GM23338 (cell line): ENCODE measurements around the gene CLCN1. TPM values are rescaled to one million over a fixed set of nuclear protein-coding genes. Genes with fewer than 3 reads are reported as not detected.

Experiments used
- ATAC-seq: fragments of 200-7000 bp; cut with Tn5 transposase; 3 replicates; pipeline ENCODE4 v1.9.1; 2020
- DNase-seq: peaks from one replicate; pipeline ENCODE4 v3.0.0-alpha.2; 2015; ENCODE audit warnings: low spot score
- H2AFZ ChIP-seq: fragments of 200-600 bp; sonication (generic); 2 replicates; pipeline ENCODE4 v1.8.0; 2016; ENCODE audit warnings: antibody characterized with exemption, mild to moderate bottlenecking, moderate library complexity
- H3F3A ChIP-seq: fragments of 200-600 bp; sonication (generic); replicated peaks from 2 replicates; pipeline ENCODE4 v1.8.0; 2017; ENCODE audit warnings: antibody characterized with exemption, mixed run types, low read depth
- H3K27ac ChIP-seq: fragments of 200-600 bp; sonication (generic); 2 replicates; pipeline ENCODE4 v1.6.1; 2016; ENCODE audit warnings: low read depth
- H3K27me3 ChIP-seq: fragments of 200-600 bp; sonication (generic); 2 replicates; pipeline ENCODE4 v1.8.0; 2016; ENCODE audit warnings: mild to moderate bottlenecking, mixed run types, moderate library complexity; ENCODE audit not compliant: insufficient read depth
- H3K36me3 ChIP-seq: fragments of 200-600 bp; sonication (generic); 2 replicates; pipeline ENCODE4 v1.8.0; 2016; ENCODE audit warnings: mild to moderate bottlenecking; ENCODE audit not compliant: insufficient read depth
- H3K4me1 ChIP-seq: fragments of 200-600 bp; sonication (generic); 2 replicates; pipeline ENCODE4 v1.8.0; 2016; ENCODE audit warnings: mild to moderate bottlenecking, moderate library complexity; ENCODE audit not compliant: insufficient read depth
- H3K4me2 ChIP-seq: fragments of 200-600 bp; sonication (generic); 2 replicates; pipeline ENCODE4 v1.7.1; 2017; ENCODE audit warnings: mixed run types
- H3K4me3 ChIP-seq: fragments of 200-600 bp; sonication (generic); 2 replicates; pipeline ENCODE4 v1.6.1; 2016; ENCODE audit warnings: mixed run types
- H3K79me2 ChIP-seq: fragments of 200-600 bp; sonication (generic); replicated peaks from 2 replicates; pipeline ENCODE4 v1.8.0; 2017; ENCODE audit warnings: mild to moderate bottlenecking; ENCODE audit not compliant: insufficient read depth
- H3K9me2 ChIP-seq: fragments of 200-600 bp; sonication (generic); 2 replicates; pipeline ENCODE4 v1.8.0; 2017; ENCODE audit not compliant: insufficient read depth
- H4K20me1 ChIP-seq: fragments of 200-600 bp; sonication (generic); replicated peaks from 2 replicates; pipeline ENCODE4 v1.8.0; 2017; ENCODE audit warnings: mild to moderate bottlenecking; ENCODE audit not compliant: insufficient read depth
- H3K27ac Mint-ChIP-seq: 2 replicates; pipeline ENCODE4 v1.8.0; 2020; ENCODE audit warnings: inconsistent platforms, mild to moderate bottlenecking, moderate library complexity, mixed read lengths
- H3K27me3 Mint-ChIP-seq: 3 replicates; pipeline ENCODE4 v1.8.0; 2022; ENCODE audit warnings: low read depth, mild to moderate bottlenecking, moderate library complexity, mixed read lengths, inconsistent platforms; ENCODE audit not compliant: insufficient read depth, poor library complexity
- H3K36me3 Mint-ChIP-seq: 3 replicates; pipeline ENCODE4 v1.8.0; 2021; ENCODE audit warnings: low read depth, mild to moderate bottlenecking, inconsistent platforms, moderate library complexity, mixed read lengths
- H3K4me1 Mint-ChIP-seq: 3 replicates; pipeline ENCODE4 v1.8.0; 2020; ENCODE audit warnings: mild to moderate bottlenecking, inconsistent platforms, mixed read lengths
- H3K4me3 Mint-ChIP-seq: 3 replicates; pipeline ENCODE4 v1.8.0; 2021; ENCODE audit warnings: moderate library complexity, mild to moderate bottlenecking, inconsistent platforms, mixed read lengths
- H3K9me3 Mint-ChIP-seq: 3 replicates; pipeline ENCODE4 v1.8.0; 2020; ENCODE audit warnings: moderate library complexity, mild to moderate bottlenecking, inconsistent platforms, mixed read lengths
- CREB1 ChIP-seq: fragments of 250-450 bp; sonication (Bioruptor Pico); IDR thresholded peaks from 2 replicates; pipeline ENCODE4 v1.5.0; 2020; ENCODE audit warnings: low read depth, mild to moderate bottlenecking, moderate library complexity
- CTCF ChIP-seq, 2 experiments: fragments of 200-600 bp in 1 of 2; sonication (generic) in 1 of 2; conservative IDR thresholded peaks; 2 replicates each; pipeline versions ENCODE4 v1.5.1 to v1.6.1; 2016 to 2017; ENCODE audit warnings: antibody characterized with exemption in 2 of 2, low read depth in 2 of 2, mild to moderate bottlenecking in 2 of 2, moderate library complexity in 1 of 2
- EZH2 ChIP-seq: fragments of 200-600 bp; sonication (generic); IDR thresholded peaks from one replicate; pipeline ENCODE4 v1.8.0; 2017; ENCODE audit warnings: antibody characterized with exemption, mild to moderate bottlenecking, low read depth; ENCODE audit not compliant: unreplicated experiment
- EZH2phosphoT487 ChIP-seq: fragments of 200-600 bp; sonication (generic); IDR thresholded peaks from one replicate; pipeline ENCODE4 v1.8.1; 2018; ENCODE audit warnings: antibody characterized with exemption; ENCODE audit not compliant: unreplicated experiment
- JUNB ChIP-seq: IDR thresholded peaks from one replicate; pipeline ENCODE4 v1.6.1; 2016; ENCODE audit warnings: antibody characterized with exemption; ENCODE audit not compliant: unreplicated experiment
- NANOG ChIP-seq: IDR thresholded peaks from 2 replicates; pipeline ENCODE4 v1.6.1; 2016; ENCODE audit warnings: antibody characterized with exemption, borderline replicate concordance
- POLR2AphosphoS5 ChIP-seq: IDR thresholded peaks from 2 replicates; pipeline ENCODE4 v1.6.1; 2016; ENCODE audit warnings: antibody characterized with exemption, low read depth
- REST ChIP-seq: IDR thresholded peaks from one replicate; pipeline ENCODE4 v1.6.1; 2018; ENCODE audit warnings: antibody characterized with exemption; ENCODE audit not compliant: unreplicated experiment
- STAT1 ChIP-seq: IDR thresholded peaks from one replicate; pipeline ENCODE4 v1.6.1; 2016; ENCODE audit warnings: antibody characterized with exemption; ENCODE audit not compliant: unreplicated experiment
- ZNF114 ChIP-seq: fragments of 250-450 bp; sonication (Bioruptor Pico); IDR thresholded peaks from 2 replicates; pipeline ENCODE4 v1.5.0; 2020; ENCODE audit warnings: mild to moderate bottlenecking, moderate library complexity
- ZNF331 ChIP-seq: fragments of 250-450 bp; sonication (Bioruptor Pico); IDR thresholded peaks from 2 replicates; pipeline ENCODE4 v1.5.0; 2020; ENCODE audit warnings: low read depth, mild to moderate bottlenecking, moderate library complexity
- polyA plus RNA-seq: library from polyadenylated mRNA; unstranded; fragments of >200 nt; fragmentation: Nextera tagmentation; extraction: Ambion mirVana; gene quantifications from 2 replicates; pipeline ENCODE4 v1.2.1, GENCODE V29; 2016
- total RNA-seq: library from RNA; depleted of rRNA; stranded (reverse); fragments of >200 nt; shearing (Covaris generic); gene quantifications from 2 replicates; pipeline ENCODE4 v1.2.3, GENCODE V29; 2014
- TF ChIP-seq, protein P1 (sequence below): IDR thresholded peaks from 2 replicates; pipeline ENCODE4 v1.6.1; 2016; ENCODE audit warnings: antibody characterized with exemption

The CLCN1 gene
- total and polyA plus RNA-seq, 2 experiments from 2014 or later = 0.38 to 0.48 TPM

DNA sequence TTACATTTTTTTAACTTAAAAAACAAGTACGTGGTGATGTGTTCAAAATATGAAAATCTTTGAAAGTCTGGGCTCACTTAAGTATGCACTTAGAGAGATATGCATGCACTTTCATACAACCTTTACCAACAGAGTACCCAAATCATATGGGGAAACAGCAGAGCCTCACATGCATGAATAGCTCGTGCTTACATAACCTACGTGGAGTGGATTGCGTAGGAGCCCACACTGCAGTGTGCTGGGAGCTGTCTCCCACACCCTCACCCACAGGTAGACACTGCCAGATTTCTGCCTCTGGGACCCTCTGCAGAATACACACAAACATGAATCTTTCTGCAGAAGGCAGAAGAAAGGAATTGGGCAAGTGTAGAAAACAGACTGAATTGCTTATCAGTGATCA is 581 bp downstream of the CLCN1 start:
- no peak overlapping the region for H3K4me2 ChIP-seq
- H3K9me3 Mint-ChIP-seq = no peaks in the 10 kb centered on the region; the same call in 2 of the 3 replicates
- no peaks in the 10 kb centered on the region for H3K9me2 ChIP-seq
- H3K27me3 Mint-ChIP-seq = peaks cover 11% of the 10 kb centered on the region
- H3K27me3 ChIP-seq = no peaks in the 10 kb centered on the region
- H3K36me3 Mint-ChIP-seq = no peaks in the 10 kb centered on the region; the same call in 2 of the 3 replicates
- TF ChIP-seq CTCF (conservative IDR thresholded peaks at IDR 0.05; ENCODE audit: low read depth in 2 of 2) (no peak), NANOG (no peak), ZNF114 (CRISPR knock-in tag) (no peak), STAT1 (no peak), POLR2AphosphoS5 (no peak), REST (no peak), JUNB (no peak), ZNF331 (CRISPR knock-in tag) (no peak), CREB1 (CRISPR knock-in tag) (no peak), EZH2 (no peak), EZH2phosphoT487 (no peak)
- no peaks in the 10 kb centered on the region for H3K36me3 ChIP-seq
- H4K20me1 ChIP-seq = no peaks in the 10 kb centered on the region
- H3K4me3 ChIP-seq = no peak overlapping the region
- H3K4me1 ChIP-seq = no peaks in the 10 kb centered on the region
- no peaks in the 10 kb centered on the region for H3F3A ChIP-seq
- no peaks in the 10 kb centered on the region for H3K79me2 ChIP-seq
- DNase-seq (no peak), ATAC-seq (no peak)
- no peak overlapping the region for H2AFZ ChIP-seq
- no peak overlapping the region for H3K4me3 Mint-ChIP-seq
- H3K27ac ChIP-seq = no peak overlapping the region
- peaks cover 4% of the 10 kb centered on the region; the same call in 2 of the 3 replicates for H3K4me1 Mint-ChIP-seq
- H3K27ac Mint-ChIP-seq = no peak overlapping the region

GRCh38 chr7:143318661-143319060 is 2.8 kb downstream of the CLCN1 start:
- Mint-ChIP-seq H3K4me1 (peaks cover 10% of the 10 kb centered on the region), H3K4me3 (no peak overlapping the region), H3K27me3 (peaks cover 15% of the 10 kb centered on the region), H3K27ac (no peak overlapping the region), H3K36me3 (no peaks in the 10 kb centered on the region; the same call in 2 of the 3 replicates), H3K9me3 (no peaks in the 10 kb centered on the region; the same call in 2 of the 3 replicates)
- no peak overlapping the region for H3K4me3 ChIP-seq
- no peak overlapping the region for H3K27ac ChIP-seq
- peaks cover 2% of the 10 kb centered on the region; the same call in 1 of the 2 replicates for H3K4me1 ChIP-seq
- no peaks in the 10 kb centered on the region for H3K79me2 ChIP-seq
- H3F3A ChIP-seq = no peaks in the 10 kb centered on the region
- no peak overlapping the region for H3K4me2 ChIP-seq
- DNase-seq (no peak), ATAC-seq (no peak)
- no peak overlapping the region; the same call in 1 of the 2 replicates for H2AFZ ChIP-seq
- H3K9me2 ChIP-seq = no peaks in the 10 kb centered on the region
- H3K27me3 ChIP-seq = no peaks in the 10 kb centered on the region
- H4K20me1 ChIP-seq = no peaks in the 10 kb centered on the region
- no peaks in the 10 kb centered on the region for H3K36me3 ChIP-seq
- TF ChIP-seq, protein P1, sequence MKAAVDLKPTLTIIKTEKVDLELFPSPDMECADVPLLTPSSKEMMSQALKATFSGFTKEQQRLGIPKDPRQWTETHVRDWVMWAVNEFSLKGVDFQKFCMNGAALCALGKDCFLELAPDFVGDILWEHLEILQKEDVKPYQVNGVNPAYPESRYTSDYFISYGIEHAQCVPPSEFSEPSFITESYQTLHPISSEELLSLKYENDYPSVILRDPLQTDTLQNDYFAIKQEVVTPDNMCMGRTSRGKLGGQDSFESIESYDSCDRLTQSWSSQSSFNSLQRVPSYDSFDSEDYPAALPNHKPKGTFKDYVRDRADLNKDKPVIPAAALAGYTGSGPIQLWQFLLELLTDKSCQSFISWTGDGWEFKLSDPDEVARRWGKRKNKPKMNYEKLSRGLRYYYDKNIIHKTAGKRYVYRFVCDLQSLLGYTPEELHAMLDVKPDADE = no peak
- TF ChIP-seq JUNB = no peak
